ENCODE results near the gene ATXN1. TPM values are rescaled to one million over a fixed set of nuclear protein-coding genes. Genes with fewer than 3 reads are reported as not detected.

Gene ATXN1
- total RNA-seq, 1 donor: 48.5 TPM

DNA sequence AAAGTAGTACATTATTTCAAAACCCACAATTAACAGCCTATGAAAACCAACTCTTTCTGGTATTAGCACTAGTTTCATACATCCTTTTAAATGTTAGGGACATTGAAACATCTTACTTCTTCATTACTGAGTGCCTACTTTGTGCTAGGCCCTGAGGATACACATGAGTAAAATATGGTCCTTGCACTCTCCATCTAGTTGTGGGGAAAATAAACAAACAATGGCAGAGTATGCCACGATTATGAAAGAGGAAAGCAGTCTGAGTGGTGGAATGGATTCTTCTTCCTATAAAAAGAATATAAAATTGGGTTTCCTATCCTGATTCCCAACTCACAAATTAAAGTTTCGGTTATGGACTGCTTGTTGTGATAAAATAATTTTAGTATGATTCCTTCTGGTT is 84.9 kb downstream of the ATXN1 start:
- Histone ChIP-seq H2AFZ (ENCODE audit: low read length) (no peak overlapping the region), H3K9me3 (ENCODE audit: low read depth, low read length) (no peaks in the 10 kb centered on the region), H3K4me3 (ENCODE audit: insufficient read depth, low read length) (no peak overlapping the region), H3K4me1 (ENCODE audit: insufficient read depth, low read length) (peaks cover 35% of the 10 kb centered on the region), H3K4me2 (ENCODE audit: insufficient read depth, low read length) (peak overlapping the region; percentile 52), H3K79me2 (ENCODE audit: insufficient read depth, low read length) (peaks cover 34% of the 10 kb centered on the region), H4K20me1 (ENCODE audit: insufficient read depth, low read length) (peaks cover 6% of the 10 kb centered on the region), H3K27ac (ENCODE audit: low read depth, low read length) (peak overlapping the region; percentile 61), H3K36me3 (ENCODE audit: insufficient read depth, low read length) (no peaks in the 10 kb centered on the region), H3K27me3 (ENCODE audit: insufficient read depth, low read length) (no peaks in the 10 kb centered on the region)
- DNase-seq (ENCODE audit: insufficient read length, low spot score, missing footprints): no peak
- TF ChIP-seq, protein P1, sequence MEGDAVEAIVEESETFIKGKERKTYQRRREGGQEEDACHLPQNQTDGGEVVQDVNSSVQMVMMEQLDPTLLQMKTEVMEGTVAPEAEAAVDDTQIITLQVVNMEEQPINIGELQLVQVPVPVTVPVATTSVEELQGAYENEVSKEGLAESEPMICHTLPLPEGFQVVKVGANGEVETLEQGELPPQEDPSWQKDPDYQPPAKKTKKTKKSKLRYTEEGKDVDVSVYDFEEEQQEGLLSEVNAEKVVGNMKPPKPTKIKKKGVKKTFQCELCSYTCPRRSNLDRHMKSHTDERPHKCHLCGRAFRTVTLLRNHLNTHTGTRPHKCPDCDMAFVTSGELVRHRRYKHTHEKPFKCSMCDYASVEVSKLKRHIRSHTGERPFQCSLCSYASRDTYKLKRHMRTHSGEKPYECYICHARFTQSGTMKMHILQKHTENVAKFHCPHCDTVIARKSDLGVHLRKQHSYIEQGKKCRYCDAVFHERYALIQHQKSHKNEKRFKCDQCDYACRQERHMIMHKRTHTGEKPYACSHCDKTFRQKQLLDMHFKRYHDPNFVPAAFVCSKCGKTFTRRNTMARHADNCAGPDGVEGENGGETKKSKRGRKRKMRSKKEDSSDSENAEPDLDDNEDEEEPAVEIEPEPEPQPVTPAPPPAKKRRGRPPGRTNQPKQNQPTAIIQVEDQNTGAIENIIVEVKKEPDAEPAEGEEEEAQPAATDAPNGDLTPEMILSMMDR (IDR thresholded peaks at IDR 0.05; ENCODE audit: extremely low read depth, low read depth, low read length): no peak

- Histone ChIP-seq H3K4me2 (ENCODE audit: insufficient read depth, low read length) (peak overlapping the region; percentile 64), H4K20me1 (ENCODE audit: insufficient read depth, low read length) (peaks cover 3% of the 10 kb centered on the region), H3K79me2 (ENCODE audit: insufficient read depth, low read length) (peaks cover 38% of the 10 kb centered on the region), H3K4me1 (ENCODE audit: insufficient read depth, low read length) (peaks cover 32% of the 10 kb centered on the region), H3K9me3 (ENCODE audit: low read depth, low read length) (no peaks in the 10 kb centered on the region), H3K27ac (ENCODE audit: low read depth, low read length) (peak overlapping the region; percentile 61), H2AFZ (ENCODE audit: low read length) (no peak overlapping the region), H3K36me3 (ENCODE audit: insufficient read depth, low read length) (no peaks in the 10 kb centered on the region), H3K4me3 (ENCODE audit: insufficient read depth, low read length) (peak overlapping the region; percentile 19), H3K27me3 (ENCODE audit: insufficient read depth, low read length) (no peaks in the 10 kb centered on the region)
- TF ChIP-seq, protein P1 (IDR thresholded peaks at IDR 0.05; ENCODE audit: extremely low read depth, low read depth, low read length): no peak
- no peak for DNase-seq (ENCODE audit: insufficient read length, low spot score, missing footprints)
Observed at GRCh38 chr6:16674801-16675392, 86.4 kb downstream of the ATXN1 start.

- Histone ChIP-seq H3K4me2 (ENCODE audit: insufficient read depth, low read length) (no peak overlapping the region), H3K27me3 (ENCODE audit: insufficient read depth, low read length) (no peaks in the 10 kb centered on the region), H3K79me2 (ENCODE audit: insufficient read depth, low read length) (peaks cover 34% of the 10 kb centered on the region), H4K20me1 (ENCODE audit: insufficient read depth, low read length) (peaks cover 4% of the 10 kb centered on the region), H3K4me3 (ENCODE audit: insufficient read depth, low read length) (no peak overlapping the region), H2AFZ (ENCODE audit: low read length) (no peak overlapping the region), H3K27ac (ENCODE audit: low read depth, low read length) (no peak overlapping the region), H3K4me1 (ENCODE audit: insufficient read depth, low read length) (peaks cover 32% of the 10 kb centered on the region), H3K9me3 (ENCODE audit: low read depth, low read length) (no peaks in the 10 kb centered on the region), H3K36me3 (ENCODE audit: insufficient read depth, low read length) (no peaks in the 10 kb centered on the region)
- TF ChIP-seq, protein P1 (IDR thresholded peaks at IDR 0.05; ENCODE audit: extremely low read depth, low read depth, low read length): no peak
- no peak for DNase-seq (ENCODE audit: insufficient read length, low spot score, missing footprints)
Observed at GRCh38 chr6:16673011-16673797, 88.1 kb downstream of the ATXN1 start.
